GM18507 (cell line): ENCODE measurements around the gene PRKN.
"Not testable (repeated sequence)": the region's sequence is repeated elsewhere in the genome, so short reads cannot be mapped to it uniquely, and the experiment has no call there.

Experiments used
- DNase-seq: peaks from one replicate; pipeline ENCODE4 v3.0.0; 2011; ENCODE audit warnings: low read depth; ENCODE audit not compliant: insufficient read length; ENCODE audit errors: extremely low spot score
- FAIRE-seq: peaks from 2 replicates; lab custom pipeline; 2011; peaks lifted over from hg19 to GRCh38; lab: Jason Lieb, UNC

The PRKN gene

DNA sequence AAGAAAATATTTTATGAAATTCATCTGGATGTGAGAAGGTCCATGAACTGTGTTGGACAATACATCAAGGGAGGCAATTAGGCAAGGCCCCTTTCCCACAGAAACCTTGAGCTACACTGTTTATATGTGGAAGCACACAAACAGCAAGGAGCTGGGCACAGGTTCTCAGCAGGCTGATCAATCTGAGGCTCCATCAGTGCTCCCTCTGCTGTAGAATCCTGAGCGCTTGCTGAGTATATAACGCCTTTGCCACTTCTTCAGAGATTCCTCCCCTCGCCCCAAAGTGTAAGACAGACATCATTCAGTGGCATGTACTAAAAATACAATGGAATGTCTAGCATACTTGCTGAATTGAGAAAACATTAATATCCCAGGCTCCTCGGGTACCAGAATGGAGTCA lies 146.9 kb downstream of the PRKN start:
- DNase-seq (no peak), FAIRE-seq (no peak)

DNA sequence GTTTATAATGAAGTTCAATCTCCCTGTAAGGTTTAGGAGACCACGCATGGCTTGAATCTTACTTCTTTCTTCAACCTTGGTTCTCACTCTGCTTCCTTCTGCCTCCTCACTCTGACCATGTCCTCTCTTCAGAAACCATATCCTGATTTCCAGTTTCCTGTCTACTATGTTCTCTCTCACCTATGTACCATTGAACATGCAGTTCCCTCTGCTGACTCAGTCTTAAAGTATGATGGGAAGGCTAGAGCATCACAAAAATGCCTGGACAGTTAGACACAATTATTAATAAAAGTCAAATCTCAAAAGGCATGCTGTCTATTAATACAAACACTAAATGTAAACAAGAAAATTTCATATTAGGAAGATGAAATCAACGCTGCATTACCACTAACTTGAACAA lies 151.6 kb downstream of the PRKN start:
- FAIRE-seq (no peak), DNase-seq (no peak)

DNA sequence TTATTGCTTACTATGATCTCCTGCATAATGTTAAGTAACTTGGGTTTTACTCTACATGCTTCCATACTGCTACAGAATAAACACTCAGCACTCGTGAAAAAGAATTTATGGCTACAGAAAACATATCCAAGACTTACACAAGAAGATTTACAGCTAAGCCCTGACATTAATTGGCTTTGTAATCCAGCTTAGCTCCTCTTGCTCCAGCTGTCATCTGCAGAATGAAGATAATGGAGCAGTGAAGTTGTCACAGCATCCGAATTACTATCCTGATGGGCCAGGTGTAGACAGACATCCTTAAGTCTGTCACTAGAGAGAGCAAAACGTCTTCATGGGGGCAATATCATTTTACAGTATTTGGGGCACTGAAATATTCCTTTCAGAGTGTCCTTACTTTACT lies 155.3 kb downstream of the PRKN start:
- FAIRE-seq (no peak), DNase-seq (no peak)

DNA sequence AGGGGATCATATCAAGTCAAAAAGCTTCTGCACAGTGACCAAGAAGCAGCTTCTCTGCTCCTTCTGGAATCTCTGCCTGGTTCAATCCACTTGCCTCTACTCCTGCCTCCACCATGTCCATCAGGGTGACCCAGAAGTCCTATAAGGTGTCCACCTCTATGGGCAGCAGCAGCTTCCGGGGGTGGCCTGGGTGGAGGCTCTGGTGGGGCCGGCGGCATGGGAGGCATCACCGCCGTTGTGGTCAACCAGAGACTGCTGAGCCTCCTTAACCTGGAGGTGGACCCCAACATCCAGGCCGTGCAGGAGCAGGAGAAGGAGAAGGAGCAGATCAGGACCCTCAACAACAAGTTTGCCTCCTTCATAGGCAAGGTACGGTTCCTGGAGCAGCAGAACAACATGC lies 159.3 kb downstream of the PRKN start:
- DNase-seq (no peak), FAIRE-seq (no peak)

DNA sequence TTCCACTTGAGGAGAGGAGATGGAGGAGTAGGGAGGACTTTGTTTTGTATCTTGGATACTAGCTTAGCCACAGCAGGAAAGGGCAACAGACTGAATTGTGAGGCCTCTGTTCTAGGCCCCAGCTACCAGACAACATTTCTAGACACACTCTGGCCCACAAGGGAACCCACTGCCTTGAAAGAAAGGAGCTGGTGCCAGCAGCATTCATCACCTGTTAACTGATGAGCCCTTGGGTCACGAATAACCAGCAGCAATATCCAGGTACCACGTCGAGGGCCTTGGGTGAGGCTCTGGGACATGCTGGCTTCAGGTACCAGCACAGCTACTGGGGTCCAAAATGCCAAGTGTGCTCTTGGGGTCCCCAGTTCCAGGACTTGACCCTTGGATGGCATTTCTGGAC lies 165.5 kb downstream of the PRKN start:
- DNase-seq, result no peak
- FAIRE-seq, result no peak

DNA sequence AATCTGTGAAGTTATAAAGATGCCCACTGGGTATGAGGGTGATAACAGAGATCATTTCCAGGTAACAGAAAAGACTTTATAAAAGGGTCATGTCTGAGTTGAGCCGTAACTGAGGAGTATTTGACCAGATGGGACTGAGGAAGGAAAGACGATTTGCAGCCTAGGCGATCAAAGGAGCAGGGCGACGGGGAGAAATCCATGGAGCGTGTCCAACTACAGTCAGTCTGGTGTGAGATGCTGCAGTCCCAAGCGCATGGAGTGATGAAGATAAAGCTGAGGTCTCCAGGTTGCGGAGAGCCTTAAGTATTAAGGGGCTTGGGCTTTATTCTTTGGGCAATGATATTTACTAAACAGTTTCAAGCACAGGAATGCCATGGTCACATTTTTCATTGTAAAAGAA lies 166.7 kb downstream of the PRKN start:
- no peak for FAIRE-seq
- DNase-seq, result no peak

DNA sequence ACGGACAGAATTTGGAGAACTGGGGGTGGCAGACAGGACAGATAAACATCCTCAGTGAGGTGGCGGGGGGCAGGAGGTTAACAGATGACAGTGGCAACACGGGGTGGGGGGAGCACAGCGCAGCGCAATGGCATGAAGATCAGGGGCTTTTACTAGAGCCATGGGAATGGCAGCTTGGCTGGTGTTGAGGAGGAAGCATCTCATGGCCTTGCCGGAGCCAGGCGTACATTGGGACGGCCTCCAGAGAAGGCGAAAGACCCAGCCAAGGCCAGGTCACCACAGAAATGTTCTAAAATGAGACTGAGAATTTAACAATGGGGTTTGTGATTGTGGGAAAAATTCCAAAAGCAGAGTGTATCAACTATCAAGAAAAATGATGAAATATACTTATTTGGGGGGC lies 173.0 kb downstream of the PRKN start:
- FAIRE-seq (no peak), DNase-seq (no peak)

DNA sequence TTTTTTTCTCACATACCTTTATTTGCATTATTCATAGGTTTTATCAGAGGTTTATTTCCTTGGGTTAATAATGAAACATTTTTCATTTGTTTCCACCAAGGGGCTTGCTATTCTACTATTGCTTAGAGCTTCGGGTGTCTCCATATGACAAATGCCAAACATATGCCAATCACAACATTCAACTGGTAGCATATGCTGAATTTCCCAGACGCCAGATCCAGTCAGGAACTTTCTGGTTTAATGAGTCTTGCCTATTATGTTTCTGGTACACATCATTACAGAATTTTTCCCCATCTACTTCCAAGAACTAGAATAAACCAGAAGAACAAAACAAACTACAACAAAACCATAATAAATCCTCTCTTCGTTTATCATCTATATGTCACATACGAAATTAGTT lies 180.7 kb downstream of the PRKN start:
- FAIRE-seq (no peak), DNase-seq (no peak)

DNA sequence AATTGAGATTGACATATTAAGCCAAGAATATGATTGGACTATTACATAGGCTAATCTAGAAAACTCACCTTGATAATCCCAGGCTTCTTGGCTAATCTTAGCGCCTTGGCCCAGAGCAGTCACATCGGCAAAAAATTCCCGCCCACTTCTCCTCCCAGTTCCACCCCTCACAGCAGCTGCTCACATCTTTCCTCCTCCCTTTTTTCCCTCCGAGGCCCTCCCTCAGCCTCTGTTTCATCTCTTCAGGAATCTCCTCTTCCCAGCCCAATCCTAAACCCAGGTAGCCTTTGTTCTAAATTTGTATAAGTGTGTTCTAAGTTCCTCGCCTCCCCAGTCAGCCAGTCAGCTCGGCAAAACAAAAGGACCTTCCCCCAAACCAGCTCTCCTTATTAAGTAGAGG lies 184.3 kb downstream of the PRKN start:
- FAIRE-seq, result no peak
- DNase-seq, result no peak

DNA sequence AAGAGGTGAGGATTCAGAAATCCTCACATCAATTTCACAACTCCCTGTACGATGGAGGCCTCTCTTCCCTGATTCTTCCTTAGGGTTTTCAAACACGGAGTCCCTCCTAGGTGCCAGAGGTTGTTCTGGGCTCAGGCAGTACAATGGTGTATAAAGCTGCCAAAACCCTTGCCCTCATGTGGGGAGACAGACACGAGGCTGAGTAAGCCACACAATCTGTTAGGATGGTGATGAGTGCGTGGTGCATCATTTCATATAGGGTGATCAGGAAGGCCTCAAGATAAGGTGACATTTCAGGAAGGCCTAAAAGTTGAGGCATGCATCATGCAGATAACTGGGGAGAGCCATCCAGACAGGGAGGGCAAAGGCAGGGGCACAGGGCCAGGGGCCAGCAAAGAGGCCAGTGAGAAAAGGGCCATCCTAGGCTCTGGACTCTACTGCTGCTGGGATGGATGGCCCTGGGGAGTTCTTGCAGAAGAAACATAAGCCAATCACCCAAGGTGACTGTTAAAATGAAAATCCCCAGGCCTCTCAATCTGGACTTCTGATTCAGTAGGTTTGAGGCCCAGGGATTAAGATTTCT lies 186.5 kb downstream of the PRKN start:
- FAIRE-seq (no peak), DNase-seq (no peak)

DNA sequence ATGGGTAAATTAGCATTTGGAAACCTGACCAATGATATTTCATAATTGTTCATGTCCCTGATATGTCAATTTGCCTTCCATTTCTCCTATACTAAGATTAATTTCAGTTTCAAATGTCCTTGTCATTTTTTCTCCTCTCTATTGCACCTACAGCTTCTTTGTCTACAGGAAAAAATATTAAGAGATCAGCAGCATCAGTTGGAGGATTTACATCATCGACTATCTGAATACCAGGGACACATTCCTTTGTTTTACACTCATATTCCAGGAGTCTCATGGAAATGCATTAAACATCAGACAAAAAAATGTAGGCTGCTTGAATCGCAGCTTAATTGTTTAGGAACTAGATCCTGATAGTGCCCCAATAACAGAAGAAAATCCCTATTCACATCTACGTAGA lies 188.2 kb downstream of the PRKN start:
- FAIRE-seq, result no peak
- no peak for DNase-seq

DNA sequence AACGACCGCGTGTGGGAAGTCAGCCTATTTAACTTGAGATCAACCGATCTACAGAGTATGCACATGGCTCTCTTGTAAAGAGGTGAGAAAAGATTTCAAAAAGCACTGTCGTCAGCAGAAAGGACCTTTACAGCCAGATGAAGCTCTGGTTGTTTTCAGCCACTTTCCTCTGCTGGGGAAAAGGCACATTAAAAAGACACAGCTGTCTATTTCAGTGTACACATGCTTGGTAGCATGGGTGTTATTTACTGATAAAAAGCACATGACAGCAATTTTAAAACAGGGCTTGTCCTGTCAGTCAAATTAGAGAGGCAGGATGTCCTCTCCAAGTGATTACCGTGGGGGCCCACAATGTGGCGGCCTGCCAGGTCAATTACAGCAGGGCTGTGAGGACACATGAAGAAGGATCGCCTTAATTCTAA lies 188.9 kb downstream of the PRKN start:
- no peak for DNase-seq

DNA sequence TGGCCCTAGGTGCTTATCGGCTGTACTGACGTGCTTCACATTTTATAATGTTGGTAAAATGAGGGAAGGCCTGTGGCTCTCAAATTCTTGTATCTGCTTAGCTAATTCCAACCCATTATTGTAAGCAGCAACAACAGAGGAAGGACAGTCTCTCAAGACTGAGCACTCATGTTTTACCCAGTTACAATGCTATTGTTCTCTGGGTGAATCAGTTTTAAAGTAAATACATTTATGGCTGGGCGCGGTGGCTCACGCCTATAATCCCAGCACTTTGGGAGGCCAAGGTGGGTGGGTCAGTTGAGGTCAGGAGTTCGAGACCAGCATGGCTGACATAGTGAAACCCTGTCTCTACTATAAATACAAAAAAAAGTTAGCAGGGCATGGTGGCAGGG lies 194.6 kb downstream of the PRKN start:
- no peak for DNase-seq
- FAIRE-seq, result no peak

More for the DNA sequence above, 188.9 kb downstream of the PRKN start:
- no peak for FAIRE-seq

DNA sequence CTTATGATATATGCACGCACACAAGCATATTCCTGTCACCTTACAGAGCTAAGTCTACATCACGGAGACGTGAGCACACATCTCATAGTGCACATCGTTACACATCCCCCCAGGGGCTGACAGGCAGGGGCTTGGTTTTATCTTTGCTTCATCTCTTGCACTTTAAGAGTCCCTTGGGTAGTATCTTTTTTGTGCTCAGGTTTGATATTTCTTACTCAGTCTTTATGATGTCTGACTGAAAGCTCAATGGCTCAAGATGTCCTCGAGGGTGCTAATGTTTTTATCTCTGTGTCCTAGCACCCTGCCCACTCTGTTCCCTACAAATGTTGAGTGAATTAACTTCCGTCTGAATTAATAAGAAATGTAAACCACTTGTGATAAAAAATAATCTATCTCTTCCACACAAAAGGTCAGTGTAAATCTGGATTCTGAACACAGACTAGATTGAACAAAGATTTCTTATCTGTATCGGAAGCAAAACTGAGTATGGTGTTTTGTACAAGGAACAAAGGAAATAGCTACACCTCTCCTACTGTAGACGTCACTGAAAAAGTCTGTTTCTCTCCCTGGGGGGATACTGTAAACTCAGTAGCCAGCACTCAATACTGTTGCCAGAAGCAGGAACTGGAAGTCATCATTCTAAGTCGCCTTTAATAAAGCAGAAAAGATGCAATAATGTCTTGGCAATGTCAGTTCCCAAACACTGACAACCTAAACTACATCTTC lies 195.1 kb downstream of the PRKN start:
- DNase-seq (no peak), FAIRE-seq (no peak)

DNA sequence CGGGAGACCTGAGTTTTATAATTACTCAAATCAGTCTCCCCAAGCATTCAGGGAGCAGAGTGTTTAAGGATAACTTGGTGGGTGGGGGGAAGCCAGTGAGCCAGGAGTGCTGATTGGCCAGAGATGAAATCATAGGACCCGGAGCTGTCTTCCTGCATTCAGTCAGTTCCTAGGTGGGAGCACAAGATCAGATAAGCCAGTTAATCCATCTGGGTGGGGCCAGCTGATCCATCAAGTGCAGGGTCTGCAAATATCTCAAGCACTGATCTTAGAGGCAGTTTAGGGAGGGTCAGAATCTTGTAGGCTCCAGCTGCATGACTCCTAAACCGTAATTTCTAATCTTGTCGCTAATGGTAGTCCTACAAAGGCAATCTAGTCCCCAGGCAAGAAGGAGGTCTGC lies 196.2 kb downstream of the PRKN start:
- DNase-seq, FAIRE-seq: not testable (repeated sequence)

DNA sequence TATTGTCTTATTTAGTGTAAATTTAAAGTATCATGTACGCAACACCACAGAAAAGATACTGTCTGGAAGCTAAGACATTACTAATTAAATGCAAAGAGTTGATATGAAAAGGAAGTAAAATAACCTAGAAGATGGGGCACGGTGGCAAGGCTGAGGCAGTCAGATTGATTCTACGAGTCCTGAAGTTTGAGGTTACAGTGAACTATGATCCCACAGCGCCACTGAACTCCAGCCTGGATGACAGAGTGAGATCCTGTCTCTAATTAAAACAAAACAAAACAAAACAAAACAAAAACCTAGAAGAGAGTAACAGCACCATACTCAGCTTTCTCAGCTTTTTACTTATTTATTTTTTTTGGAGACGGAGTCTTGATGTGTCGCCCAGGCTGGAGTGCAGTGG lies 199.0 kb downstream of the PRKN start:
- FAIRE-seq (no peak), DNase-seq (no peak)

DNA sequence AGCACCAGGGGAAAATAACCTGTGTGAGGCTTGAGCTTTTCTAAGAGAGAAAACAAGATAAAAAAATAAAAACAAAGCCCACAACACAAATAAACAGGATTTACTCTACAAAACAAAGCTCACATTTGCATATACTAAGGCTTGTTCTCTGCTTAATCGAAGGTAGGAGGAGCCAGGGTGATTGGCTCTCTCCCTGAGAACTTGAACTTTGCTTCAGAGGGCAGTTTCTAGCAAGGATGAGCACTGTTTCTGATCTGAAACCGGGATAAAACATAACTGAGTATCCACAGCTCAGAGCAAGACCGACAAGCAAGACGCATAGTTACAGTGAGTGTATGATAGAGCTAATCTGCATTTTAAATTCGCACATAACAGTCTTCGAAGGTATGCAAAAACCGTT lies 200.6 kb downstream of the PRKN start:
- FAIRE-seq, result no peak
- no peak for DNase-seq

DNA sequence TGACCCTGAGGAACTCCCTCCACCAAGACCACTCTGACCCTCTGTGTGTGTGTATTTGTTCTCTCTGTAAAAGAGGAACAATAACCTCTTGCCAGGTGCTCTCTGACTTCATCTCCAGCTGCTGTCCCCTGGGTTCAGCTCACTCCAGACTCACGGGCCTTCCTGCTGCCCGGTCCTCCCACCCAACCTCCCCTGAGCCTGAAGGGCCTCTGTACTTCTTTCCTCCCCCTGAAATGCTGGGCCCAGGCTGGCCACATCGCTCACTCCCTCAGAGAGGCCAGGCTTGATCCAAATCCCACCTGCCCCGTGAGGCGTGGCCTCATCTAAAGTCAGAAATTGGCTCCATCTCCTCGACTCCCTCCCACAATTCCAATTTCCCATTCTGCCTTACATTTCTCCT lies 202.4 kb downstream of the PRKN start:
- FAIRE-seq, result no peak
- no peak for DNase-seq

DNA sequence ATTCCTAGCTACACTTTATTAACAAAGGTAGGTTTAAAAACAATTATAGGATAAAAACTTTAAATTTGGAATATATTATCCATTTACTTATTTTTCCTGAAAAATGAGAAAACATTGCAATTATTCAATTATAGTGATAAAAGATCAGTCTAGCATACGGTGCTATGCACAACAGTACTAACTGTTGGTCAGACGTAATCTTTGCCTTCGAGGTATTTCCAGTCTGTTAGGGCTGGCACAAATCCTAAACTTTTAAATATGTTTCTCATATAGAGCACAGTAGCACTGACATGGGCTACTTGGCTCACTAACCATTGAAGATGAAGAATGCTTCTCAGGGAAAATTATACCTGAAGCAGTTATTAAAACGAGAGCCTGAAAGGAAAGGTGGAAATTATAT lies 214.8 kb downstream of the PRKN start:
- FAIRE-seq (no peak), DNase-seq (no peak)

DNA sequence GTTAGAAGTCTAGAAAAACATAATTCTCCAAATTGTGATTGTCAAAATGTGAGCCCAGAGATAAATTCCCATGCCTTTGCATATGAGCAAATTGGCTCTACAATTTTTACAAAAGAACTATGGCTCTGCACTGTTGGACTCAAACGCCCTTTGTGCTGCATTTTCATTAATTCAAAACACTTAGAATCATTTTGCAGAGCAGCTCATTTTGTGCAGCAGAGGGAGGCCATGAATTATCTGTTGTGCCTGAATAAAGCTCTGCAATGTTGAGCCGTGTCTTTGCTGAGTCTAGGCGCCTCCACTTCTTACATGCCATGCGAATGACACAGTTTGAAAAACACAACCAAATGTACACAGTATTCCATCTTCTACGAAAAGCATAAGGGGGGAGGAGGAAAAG lies 230.2 kb downstream of the PRKN start:
- FAIRE-seq (no peak), DNase-seq (no peak)

DNA sequence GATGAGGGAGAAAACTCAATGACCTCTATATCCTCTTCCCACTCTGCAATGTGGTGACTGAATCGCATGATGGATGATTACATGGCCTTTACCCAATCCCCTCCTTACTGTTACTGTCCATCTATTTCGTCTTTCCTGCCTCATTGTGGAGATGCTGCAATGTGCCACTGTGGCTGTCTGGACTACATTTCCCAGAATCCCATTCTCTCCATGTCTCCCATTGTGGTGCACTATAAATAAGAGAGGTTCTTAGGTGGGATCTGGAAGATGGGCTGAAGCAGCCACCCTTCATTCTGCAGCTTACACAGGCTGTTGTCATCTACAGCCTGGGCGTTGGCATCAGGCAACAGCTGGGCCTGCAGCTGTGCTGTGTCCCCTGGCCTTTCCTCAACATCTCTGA lies 233.6 kb downstream of the PRKN start:
- FAIRE-seq, result no peak
- DNase-seq, result no peak

DNA sequence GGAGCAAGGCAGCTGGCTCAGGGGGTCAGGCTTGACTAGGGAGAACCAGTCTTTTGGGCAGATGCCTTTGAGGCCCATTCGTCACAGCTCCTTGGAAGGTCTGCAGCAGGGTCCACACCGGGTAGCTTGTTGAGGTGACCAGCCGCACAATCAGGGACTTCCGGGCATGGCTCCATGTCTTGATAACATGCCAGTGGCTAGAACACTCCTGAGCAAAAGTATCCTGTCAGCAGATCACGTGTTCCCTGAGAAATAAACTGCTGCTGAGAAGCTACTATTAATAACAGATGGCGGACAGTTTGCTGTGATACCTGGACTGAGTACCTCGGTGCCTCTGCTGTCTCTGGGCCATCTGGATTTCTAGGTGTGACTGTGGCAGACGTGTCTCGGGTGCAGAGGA lies 235.9 kb downstream of the PRKN start:
- FAIRE-seq, result no peak
- no peak for DNase-seq
